Measurements from ENCODE around the gene RNASEL. TPM values are rescaled to one million over a fixed set of nuclear protein-coding genes. Genes with fewer than 3 reads are reported as not detected.

RNASEL gene
- total and polyA plus RNA-seq, 9 of the 15 experiments (the other 6 are each of a cell fraction or from before 2014, with no cell fraction given) = 4.3 to 11.1 (median 7.2) TPM

DNA sequence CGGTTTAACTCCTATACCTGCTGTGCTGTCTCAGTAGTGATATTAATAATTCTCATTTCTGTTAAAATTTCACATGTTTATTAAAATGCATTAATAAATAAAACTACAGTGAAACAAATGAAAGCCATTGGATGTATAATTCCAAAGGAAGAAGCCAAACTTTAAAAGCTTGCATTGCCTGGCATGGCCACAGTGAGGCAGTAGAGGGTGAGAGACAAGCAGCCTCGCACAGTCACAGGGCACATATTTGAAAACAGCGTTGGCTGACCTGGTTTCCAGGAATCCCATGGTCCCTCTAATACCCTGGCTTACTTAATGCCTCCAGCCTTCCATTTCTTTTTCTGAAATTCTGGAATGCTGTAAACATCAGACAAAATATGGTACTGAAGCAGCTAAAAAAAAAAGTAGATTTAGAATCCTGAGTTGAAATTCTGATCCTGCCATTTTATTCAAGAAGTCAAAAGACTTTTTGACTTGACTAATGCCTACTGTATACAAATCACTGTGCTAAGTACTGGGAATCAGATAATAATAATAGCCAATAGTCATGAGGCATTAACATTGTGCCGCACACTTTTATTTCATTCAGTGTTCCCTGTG, 6.7 kb upstream of the RNASEL start (continued):
- no peak for TF ChIP-seq SAFB (IDR thresholded peaks at IDR 0.05; ENCODE audit: borderline replicate concordance, low read depth, low read length)
- TF ChIP-seq ZBTB1 (CRISPR knock-in tag; IDR thresholded peaks at IDR 0.05; ENCODE audit: borderline replicate concordance, low read depth) = no peak
- no peak for TF ChIP-seq ZBTB5 (IDR thresholded peaks at IDR 0.05)
- TF ChIP-seq ZNF253 (CRISPR knock-in tag; conservative IDR thresholded peaks at IDR 0.05) = no peak
- no peak for TF ChIP-seq RHOXF2B (CRISPR knock-in tag; conservative IDR thresholded peaks at IDR 0.05)
- no peak for TF ChIP-seq ARNT (IDR thresholded peaks at IDR 0.05)
- TF ChIP-seq ETV5 (CRISPR knock-in tag; IDR thresholded peaks at IDR 0.05; ENCODE audit: low read depth) = no peak
- 0 out of 2 replicates have a peak, but pooled peaks have one; percentile 31 for TF ChIP-seq KLF16 (IDR thresholded peaks at IDR 0.05)
- no peak for TF ChIP-seq SMARCA4 (IDR thresholded peaks at IDR 0.05)
- TF ChIP-seq ZNF778 (CRISPR knock-in tag; IDR thresholded peaks at IDR 0.05) = no peak
- no peak for TF ChIP-seq ZNF655 (CRISPR knock-in tag; IDR thresholded peaks at IDR 0.05)
- TF ChIP-seq ZNF707 (CRISPR knock-in tag; conservative IDR thresholded peaks at IDR 0.05) = no peak
- 0 out of 2 replicates have a peak, but pooled peaks have one; percentile 7 for TF ChIP-seq ZNF384 (IDR thresholded peaks at IDR 0.05; ENCODE audit: low read depth, low read length)
- TF ChIP-seq NCOA1 (IDR thresholded peaks at IDR 0.05; ENCODE audit: low read depth) = no peak
- TF ChIP-seq L3MBTL2 (IDR thresholded peaks at IDR 0.05) = 0 out of 2 replicates have a peak, but pooled peaks have one; percentile 13
- no peak for TF ChIP-seq ZNF584 (CRISPR knock-in tag; IDR thresholded peaks at IDR 0.05; ENCODE audit: low read depth)
- TF ChIP-seq SMC3 (conservative IDR thresholded peaks at IDR 0.05; ENCODE audit: insufficient read depth, low read depth, low read length) = peak; percentile 84
- no peak for TF ChIP-seq CREBBP (IDR thresholded peaks at IDR 0.05; ENCODE audit: low read depth, low read length)
- TF ChIP-seq C11orf30 (IDR thresholded peaks at IDR 0.05; ENCODE audit: low read depth) = no peak
- no peak for TF ChIP-seq KDM2B (CRISPR knock-in tag; IDR thresholded peaks at IDR 0.05)
- TF ChIP-seq DEAF1 (CRISPR knock-in tag; IDR thresholded peaks at IDR 0.05) = peak; percentile 64
- no peak for TF ChIP-seq TAF9B (IDR thresholded peaks at IDR 0.05; ENCODE audit: partially characterized antibody)
- no peak for TF ChIP-seq FOXA1 (IDR thresholded peaks at IDR 0.05; ENCODE audit: borderline replicate concordance)
- TF ChIP-seq SMAD1 (IDR thresholded peaks at IDR 0.05; ENCODE audit: low read depth, low read length, partially characterized antibody) = no peak
- TF ChIP-seq, protein P1, sequence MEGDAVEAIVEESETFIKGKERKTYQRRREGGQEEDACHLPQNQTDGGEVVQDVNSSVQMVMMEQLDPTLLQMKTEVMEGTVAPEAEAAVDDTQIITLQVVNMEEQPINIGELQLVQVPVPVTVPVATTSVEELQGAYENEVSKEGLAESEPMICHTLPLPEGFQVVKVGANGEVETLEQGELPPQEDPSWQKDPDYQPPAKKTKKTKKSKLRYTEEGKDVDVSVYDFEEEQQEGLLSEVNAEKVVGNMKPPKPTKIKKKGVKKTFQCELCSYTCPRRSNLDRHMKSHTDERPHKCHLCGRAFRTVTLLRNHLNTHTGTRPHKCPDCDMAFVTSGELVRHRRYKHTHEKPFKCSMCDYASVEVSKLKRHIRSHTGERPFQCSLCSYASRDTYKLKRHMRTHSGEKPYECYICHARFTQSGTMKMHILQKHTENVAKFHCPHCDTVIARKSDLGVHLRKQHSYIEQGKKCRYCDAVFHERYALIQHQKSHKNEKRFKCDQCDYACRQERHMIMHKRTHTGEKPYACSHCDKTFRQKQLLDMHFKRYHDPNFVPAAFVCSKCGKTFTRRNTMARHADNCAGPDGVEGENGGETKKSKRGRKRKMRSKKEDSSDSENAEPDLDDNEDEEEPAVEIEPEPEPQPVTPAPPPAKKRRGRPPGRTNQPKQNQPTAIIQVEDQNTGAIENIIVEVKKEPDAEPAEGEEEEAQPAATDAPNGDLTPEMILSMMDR (IDR thresholded peaks at IDR 0.05 in 2 of 3, conservative IDR thresholded peaks at IDR 0.05 in 1 of 3; ENCODE audit: insufficient read depth in 2 of 3, low read depth in 1 of 3, low read length in 3 of 3) = peak; percentile 82 to 93 (median 90)

All from K562 (cell line).